Breast epithelium (tissue), 4 donors: ENCODE results near the gene IGDCC3. TPM values are rescaled to one million over a fixed set of nuclear protein-coding genes. Genes with fewer than 3 reads are reported as not detected.

Source experiments
- DNase-seq, 2 donors: peaks; one replicate each; pipeline ENCODE4 v3.0.0-alpha.2; 2019; ENCODE audit warnings: low spot score in 2 of 2
- H3K27ac ChIP-seq, 2 donors: fragments of 200-600 bp; sonication (generic) in 1 of 2; one replicate each; pipeline ENCODE4 v1.5.1; 2016 to 2019; ENCODE audit warnings: mild to moderate bottlenecking in 1 of 2
- H3K27me3 ChIP-seq, 2 donors: fragments of 200-600 bp; sonication (generic) in 1 of 2; one replicate each; pipeline versions ENCODE4 v1.5.1 to v1.6.0; 2017 to 2019; ENCODE audit warnings: control low read depth in 1 of 2, mild to moderate bottlenecking in 1 of 2
- H3K36me3 ChIP-seq: fragments of 200-600 bp; one replicate; pipeline ENCODE4 v1.5.1; 2019
- H3K4me1 ChIP-seq, 2 donors: fragments of 200-600 bp; sonication (generic); one replicate each; pipeline ENCODE4 v1.5.1; 2016 to 2019; ENCODE audit warnings: control low read depth in 1 of 2
- H3K4me3 ChIP-seq, 3 donors: fragments of 200-600 bp; sonication (generic); 1 replicate in 2 of 3; 2 replicates in 1 of 3; pipeline ENCODE4 v1.5.1; 2016 to 2019; ENCODE audit warnings: mild to moderate bottlenecking in 3 of 3, moderate library complexity in 2 of 3
- H3K9me3 ChIP-seq, 2 donors: fragments of 200-600 bp; sonication (generic) in 1 of 2; one replicate each; pipeline ENCODE4 v1.5.1; 2016 to 2019; ENCODE audit warnings: control low read depth in 1 of 2
- CTCF ChIP-seq, 3 donors: fragments of 450-650 bp; IDR thresholded peaks; one replicate each; pipeline ENCODE4 v1.5.1; 2016 to 2017; ENCODE audit warnings: antibody characterized with exemption in 3 of 3, mild to moderate bottlenecking in 3 of 3, moderate library complexity in 3 of 3
- POLR2A ChIP-seq: fragments of 450-650 bp; IDR thresholded peaks from one replicate; pipeline ENCODE4 v1.6.1; 2016; ENCODE audit warnings: antibody characterized with exemption, mild to moderate bottlenecking, moderate library complexity
- POLR2AphosphoS5 ChIP-seq, 3 donors: sonication (generic); formaldehyde crosslinking; IDR thresholded peaks; one replicate each; pipeline ENCODE4 v1.6.1; 2017; ENCODE audit warnings: antibody characterized with exemption in 3 of 3
- intact Hi-C: fragments of 100-400 bp; cut with DNase I; formaldehyde crosslinking; loops from one replicate; pipeline ENCODE4 v1.15.1; 2023; ENCODE audit warnings: low total_unique reads
- total RNA-seq, 3 donors: library from RNA; depleted of rRNA; stranded (reverse); fragments of >200 nt; gene quantifications; one replicate each; pipeline ENCODE4 v1.1.0, GENCODE V29; 2016

Gene IGDCC3
- total RNA-seq, 3 donors from 2014 or later = 0.33 to 1.8 TPM; not detected in 1

- Histone ChIP-seq H3K4me3 (no peak overlapping the region), H3K36me3 (no peaks in the 10 kb centered on the region), H3K27ac (no peak overlapping the region), H3K9me3 (no peaks in the 10 kb centered on the region), H3K27me3 (no peaks in the 10 kb centered on the region), H3K4me1 (no peaks in the 10 kb centered on the region)
- no peak for TF ChIP-seq CTCF (IDR thresholded peaks at IDR 0.05)
- TF ChIP-seq POLR2A = no peak
- TF ChIP-seq POLR2AphosphoS5 (IDR thresholded peaks at IDR 0.05) = no peak
- DNase-seq = no peak
- intact Hi-C loops = loop anchor here (2.0 to 5.0 kb wide), 2 partner anchors 35 to 547 kb away; no protein-coding TSS in a partner anchor
Measured at GRCh38 chr15:65383991-65384390, 6.2 kb upstream of the IGDCC3 start.

- intact Hi-C loops = loop anchor here (5.0 kb wide), 1 partner anchor 546 kb away; no protein-coding TSS in a partner anchor
- TF ChIP-seq POLR2AphosphoS5 (IDR thresholded peaks at IDR 0.05) (no peak), CTCF (IDR thresholded peaks at IDR 0.05) (no peak), POLR2A (no peak)
- no peaks in the 10 kb centered on the region for H3K36me3 ChIP-seq
- H3K27ac ChIP-seq = no peak overlapping the region
- H3K4me1 ChIP-seq = no peaks in the 10 kb centered on the region
- no peaks in the 10 kb centered on the region for H3K9me3 ChIP-seq
- H3K27me3 ChIP-seq = no peaks in the 10 kb centered on the region
- H3K4me3 ChIP-seq = no peak overlapping the region
- no peak for DNase-seq
Measured at GRCh38 chr15:65383456-65383855, 5.7 kb upstream of the IGDCC3 start.

- no peak overlapping the region for H3K27ac ChIP-seq
- DNase-seq = no peak
- no peak for TF ChIP-seq POLR2AphosphoS5 (IDR thresholded peaks at IDR 0.05)
- no peak for TF ChIP-seq POLR2A
- TF ChIP-seq CTCF (IDR thresholded peaks at IDR 0.05) = no peak
- H3K27me3 ChIP-seq = no peaks in the 10 kb centered on the region
- H3K4me1 ChIP-seq = peaks cover 0 to 3% of the 10 kb centered on the region in 2 donors
- no peak overlapping the region for H3K4me3 ChIP-seq
- intact Hi-C loops = loop anchor here (5.0 kb wide), 1 partner anchor 546 kb away; no protein-coding TSS in a partner anchor
- no peaks in the 10 kb centered on the region for H3K36me3 ChIP-seq
- H3K9me3 ChIP-seq = no peaks in the 10 kb centered on the region
Measured at GRCh38 chr15:65382921-65383320, 5.1 kb upstream of the IGDCC3 start.

GRCh38 chr15:65382146-65382491, 4.3 kb upstream of the IGDCC3 start:
- TF ChIP-seq CTCF (IDR thresholded peaks at IDR 0.05) = no peak
- TF ChIP-seq POLR2A = no peak
- TF ChIP-seq POLR2AphosphoS5 (IDR thresholded peaks at IDR 0.05) = no peak
- intact Hi-C loops = loop anchor here (5.0 kb wide), 1 partner anchor 545 kb away; no protein-coding TSS in a partner anchor
- Histone ChIP-seq H3K36me3 (no peaks in the 10 kb centered on the region), H3K4me1 (peaks cover 0 to 3% of the 10 kb centered on the region in 2 donors), H3K9me3 (no peaks in the 10 kb centered on the region), H3K27ac (no peak overlapping the region), H3K4me3 (no peak overlapping the region), H3K27me3 (no peaks in the 10 kb centered on the region)
- no peak for DNase-seq

GRCh38 chr15:65381445-65382145, 3.8 kb upstream of the IGDCC3 start:
- H3K9me3 ChIP-seq = no peaks in the 10 kb centered on the region
- TF ChIP-seq CTCF (IDR thresholded peaks at IDR 0.05) = no peak
- no peak for TF ChIP-seq POLR2A
- TF ChIP-seq POLR2AphosphoS5 (IDR thresholded peaks at IDR 0.05) = no peak
- peaks cover 0 to 3% of the 10 kb centered on the region in 2 donors for H3K4me1 ChIP-seq
- H3K4me3 ChIP-seq = no peak overlapping the region
- intact Hi-C loops = loop anchor here (5.0 kb wide), 1 partner anchor 544 kb away; no protein-coding TSS in a partner anchor
- H3K36me3 ChIP-seq = no peaks in the 10 kb centered on the region
- DNase-seq = no peak
- no peak overlapping the region for H3K27ac ChIP-seq
- H3K27me3 ChIP-seq = peaks cover 0 to 4% of the 10 kb centered on the region in 2 donors
